Endothelial cell (in vitro differentiated cells): ENCODE measurements around the gene PLEKHG7. TPM values are rescaled to one million over a fixed set of nuclear protein-coding genes. Genes with fewer than 3 reads are reported as not detected.
"Not testable (repeated sequence)": the region's sequence is repeated elsewhere in the genome, so short reads cannot be mapped to it uniquely, and the experiment has no call there.

ENCODE experiments used
- DNase-seq: peaks from one replicate; pipeline ENCODE4 v3.0.0; 2021; ENCODE audit warnings: low spot score
- H3K27ac Mint-ChIP-seq: one replicate; pipeline ENCODE4 v1.8.0; 2021; ENCODE audit warnings: mixed read lengths, inconsistent platforms; ENCODE audit not compliant: unreplicated experiment
- H3K27me3 Mint-ChIP-seq: one replicate; pipeline ENCODE4 v1.8.0; 2021; ENCODE audit warnings: mild to moderate bottlenecking, moderate library complexity, mixed read lengths, inconsistent platforms; ENCODE audit not compliant: unreplicated experiment
- H3K36me3 Mint-ChIP-seq: one replicate; pipeline ENCODE4 v1.8.0; 2021; ENCODE audit warnings: mild to moderate bottlenecking, low read depth, mixed read lengths, inconsistent platforms; ENCODE audit not compliant: unreplicated experiment
- H3K4me1 Mint-ChIP-seq: one replicate; pipeline ENCODE4 v1.8.0; 2021; ENCODE audit warnings: mild to moderate bottlenecking, mixed read lengths, inconsistent platforms; ENCODE audit not compliant: unreplicated experiment
- H3K4me3 Mint-ChIP-seq: one replicate; pipeline ENCODE4 v1.8.0; 2021; ENCODE audit warnings: mild to moderate bottlenecking, mixed read lengths, inconsistent platforms; ENCODE audit not compliant: unreplicated experiment
- H3K9me3 Mint-ChIP-seq: one replicate; pipeline ENCODE4 v1.8.0; 2021; ENCODE audit warnings: mixed read lengths, inconsistent platforms; ENCODE audit not compliant: unreplicated experiment
- total RNA-seq: library from RNA; stranded (reverse); fragmentation: NEBNext Ultra II Directional; extraction: Animal tissue kit (Norgen Biotek cat#: 25700); gene quantifications from one replicate; pipeline ENCODE4 v1.2.1, GENCODE V29; 2021; ENCODE audit not compliant: unreplicated experiment
- TF ChIP-seq, protein P1 (sequence below): fragments of 200-600 bp; sonication (generic); IDR thresholded peaks from one replicate; pipeline ENCODE4 v1.5.0; 2021; ENCODE audit warnings: antibody characterized with exemption; ENCODE audit not compliant: unreplicated experiment

Gene PLEKHG7
- total RNA-seq, 1 donor from 2014 or later: not detected

DNA sequence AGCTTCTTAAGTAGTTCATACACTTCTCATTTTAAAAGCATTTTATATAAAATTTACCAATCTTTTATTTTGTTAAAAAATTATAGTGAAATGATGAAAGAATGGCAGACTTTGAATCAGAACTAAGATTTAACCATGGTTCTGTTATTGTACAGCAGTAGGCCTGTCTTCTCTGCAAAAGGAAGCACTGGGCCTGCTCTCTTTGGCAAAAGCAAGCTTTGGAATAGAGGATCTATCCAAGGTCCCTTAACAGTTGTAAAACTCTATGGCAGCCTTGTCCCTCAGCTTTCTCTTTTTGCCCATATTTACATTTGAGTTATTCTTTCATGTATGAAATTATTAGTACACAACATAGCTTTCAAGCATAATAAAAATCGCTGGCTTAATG, 82.8 kb downstream of the PLEKHG7 start:
- no peaks in the 10 kb centered on the region for H3K9me3 Mint-ChIP-seq
- no peaks in the 10 kb centered on the region for H3K27me3 Mint-ChIP-seq

DNA sequence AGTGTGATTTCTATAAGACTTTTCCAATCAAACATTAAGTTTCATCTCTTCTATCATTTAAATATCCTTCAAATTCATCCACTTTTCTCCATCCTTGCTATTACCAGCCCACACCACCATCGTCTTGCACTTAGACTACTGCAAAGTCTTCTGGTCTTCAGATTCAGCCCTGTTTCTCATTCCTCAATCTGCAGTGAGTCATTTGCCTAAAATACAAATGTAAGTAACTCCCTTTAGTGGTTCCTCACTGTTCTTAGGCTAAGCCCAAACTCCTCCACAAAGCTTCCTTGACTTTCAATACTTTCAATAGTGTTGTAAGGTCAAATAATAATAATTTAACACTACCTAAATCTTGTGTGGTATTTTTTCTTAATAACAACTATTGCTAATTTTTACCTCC, 83.3 kb downstream of the PLEKHG7 start:
- Mint-ChIP-seq H3K9me3 (no peaks in the 10 kb centered on the region), H3K36me3 (peaks cover 5% of the 10 kb centered on the region), H3K27ac (no peak overlapping the region), H3K4me3 (no peak overlapping the region), H3K4me1 (no peaks in the 10 kb centered on the region), H3K27me3 (no peaks in the 10 kb centered on the region)
- no peak for DNase-seq
- TF ChIP-seq, protein P1, sequence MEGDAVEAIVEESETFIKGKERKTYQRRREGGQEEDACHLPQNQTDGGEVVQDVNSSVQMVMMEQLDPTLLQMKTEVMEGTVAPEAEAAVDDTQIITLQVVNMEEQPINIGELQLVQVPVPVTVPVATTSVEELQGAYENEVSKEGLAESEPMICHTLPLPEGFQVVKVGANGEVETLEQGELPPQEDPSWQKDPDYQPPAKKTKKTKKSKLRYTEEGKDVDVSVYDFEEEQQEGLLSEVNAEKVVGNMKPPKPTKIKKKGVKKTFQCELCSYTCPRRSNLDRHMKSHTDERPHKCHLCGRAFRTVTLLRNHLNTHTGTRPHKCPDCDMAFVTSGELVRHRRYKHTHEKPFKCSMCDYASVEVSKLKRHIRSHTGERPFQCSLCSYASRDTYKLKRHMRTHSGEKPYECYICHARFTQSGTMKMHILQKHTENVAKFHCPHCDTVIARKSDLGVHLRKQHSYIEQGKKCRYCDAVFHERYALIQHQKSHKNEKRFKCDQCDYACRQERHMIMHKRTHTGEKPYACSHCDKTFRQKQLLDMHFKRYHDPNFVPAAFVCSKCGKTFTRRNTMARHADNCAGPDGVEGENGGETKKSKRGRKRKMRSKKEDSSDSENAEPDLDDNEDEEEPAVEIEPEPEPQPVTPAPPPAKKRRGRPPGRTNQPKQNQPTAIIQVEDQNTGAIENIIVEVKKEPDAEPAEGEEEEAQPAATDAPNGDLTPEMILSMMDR: no peak

More for the DNA sequence above, 82.8 kb downstream of the PLEKHG7 start:
- TF ChIP-seq, protein P1: no peak
- H3K4me1 Mint-ChIP-seq: no peaks in the 10 kb centered on the region
- H3K36me3 Mint-ChIP-seq: peaks cover 4% of the 10 kb centered on the region
- no peak overlapping the region for H3K27ac Mint-ChIP-seq
- no peak for DNase-seq
- H3K4me3 Mint-ChIP-seq: no peak overlapping the region

DNA sequence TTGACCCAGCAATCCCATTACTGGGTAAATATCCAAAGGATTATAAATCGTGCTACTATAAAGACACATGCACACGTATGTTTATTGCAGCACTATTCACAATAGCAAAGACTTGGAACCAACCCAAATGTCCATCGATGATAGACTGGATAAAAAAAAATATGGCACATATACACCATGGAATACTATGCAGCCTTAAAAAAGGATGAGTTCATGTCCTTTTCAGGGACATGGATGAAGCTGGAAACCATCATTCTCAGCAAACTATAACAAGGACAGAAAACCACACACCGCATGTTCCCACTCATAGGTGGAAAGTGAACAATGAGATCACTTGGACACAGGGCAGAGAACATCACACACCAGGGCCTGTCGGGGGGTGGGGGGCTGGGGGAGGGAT, 91.6 kb downstream of the PLEKHG7 start:
- DNase-seq, H3K4me3 Mint-ChIP-seq, H3K9me3 Mint-ChIP-seq, H3K27ac Mint-ChIP-seq, H3K27me3 Mint-ChIP-seq: not testable (repeated sequence)
- peaks cover 21% of the 10 kb centered on the region for H3K4me1 Mint-ChIP-seq
- H3K36me3 Mint-ChIP-seq: peaks cover 26% of the 10 kb centered on the region

DNA sequence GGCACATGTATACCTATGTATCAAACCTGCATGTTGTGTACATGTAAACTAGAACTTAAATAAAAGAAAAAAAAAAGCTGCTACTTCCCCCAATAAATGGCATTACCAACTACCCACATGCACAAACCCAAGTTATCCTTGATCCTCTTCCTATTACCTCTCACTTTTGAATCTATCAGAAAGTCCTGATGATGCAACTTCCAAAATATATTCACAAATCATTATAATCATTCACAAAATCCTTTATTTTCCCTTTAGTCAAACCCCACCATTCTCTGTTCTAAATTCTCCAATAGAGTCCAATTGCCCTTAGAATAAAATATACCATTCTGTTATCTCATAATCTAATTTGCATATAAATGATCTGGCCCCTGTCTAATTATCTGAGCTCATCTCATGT, 92.0 kb downstream of the PLEKHG7 start:
- Mint-ChIP-seq H3K27ac (no peak overlapping the region), H3K36me3 (peaks cover 26% of the 10 kb centered on the region), H3K4me1 (peaks cover 21% of the 10 kb centered on the region), H3K4me3 (no peak overlapping the region), H3K27me3 (no peaks in the 10 kb centered on the region), H3K9me3 (no peaks in the 10 kb centered on the region)
- TF ChIP-seq, protein P1: no peak
- DNase-seq: no peak

DNA sequence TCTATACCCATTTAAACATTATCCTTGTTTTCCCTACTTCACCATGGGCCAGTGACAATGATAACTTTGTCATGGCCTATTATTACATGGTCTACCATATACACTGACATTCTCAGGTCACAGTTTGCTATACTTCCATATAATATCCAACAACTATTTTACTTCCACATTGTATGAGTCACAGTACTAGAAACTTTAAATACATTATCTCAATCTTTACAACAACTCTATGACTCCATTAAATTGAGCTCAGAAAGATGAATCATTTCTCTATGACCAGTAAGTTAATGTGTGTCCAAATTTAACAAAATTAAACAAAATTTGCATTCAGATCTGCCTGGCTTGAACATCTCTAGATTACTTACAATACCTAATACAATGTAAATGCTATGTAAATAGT, 93.9 kb downstream of the PLEKHG7 start:
- Mint-ChIP-seq H3K4me3 (no peak overlapping the region), H3K4me1 (peaks cover 21% of the 10 kb centered on the region), H3K36me3 (peaks cover 19% of the 10 kb centered on the region), H3K27ac (no peak overlapping the region), H3K9me3 (no peaks in the 10 kb centered on the region), H3K27me3 (no peaks in the 10 kb centered on the region)
- TF ChIP-seq, protein P1: no peak
- DNase-seq: no peak

DNA sequence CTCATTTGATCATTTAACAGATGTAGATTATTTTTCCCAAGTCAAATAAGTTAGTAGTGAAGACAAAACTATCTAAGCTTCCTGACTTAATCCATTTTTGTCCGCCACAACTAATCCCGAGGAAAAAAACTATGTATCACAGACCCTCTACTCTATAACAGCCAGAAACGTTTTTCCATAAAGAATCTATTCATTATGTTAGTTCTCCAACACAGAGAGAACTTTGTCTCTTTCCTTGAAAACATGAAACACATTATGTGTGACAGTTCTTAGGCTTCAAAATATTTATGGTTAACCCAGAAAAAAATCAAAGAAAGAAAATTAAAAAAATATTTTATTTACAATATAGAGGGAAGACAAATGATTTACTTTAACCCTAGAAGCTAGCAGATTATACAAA, 100.1 kb downstream of the PLEKHG7 start:
- no peak for DNase-seq
- TF ChIP-seq, protein P1: no peak
- H3K4me1 Mint-ChIP-seq: no peaks in the 10 kb centered on the region
- H3K27ac Mint-ChIP-seq: no peak overlapping the region
- no peak overlapping the region for H3K4me3 Mint-ChIP-seq
- no peaks in the 10 kb centered on the region for H3K9me3 Mint-ChIP-seq
- no peaks in the 10 kb centered on the region for H3K27me3 Mint-ChIP-seq
- peaks cover 7% of the 10 kb centered on the region for H3K36me3 Mint-ChIP-seq
